Measurements from ENCODE around the gene TTC1.

The TTC1 gene

DNA sequence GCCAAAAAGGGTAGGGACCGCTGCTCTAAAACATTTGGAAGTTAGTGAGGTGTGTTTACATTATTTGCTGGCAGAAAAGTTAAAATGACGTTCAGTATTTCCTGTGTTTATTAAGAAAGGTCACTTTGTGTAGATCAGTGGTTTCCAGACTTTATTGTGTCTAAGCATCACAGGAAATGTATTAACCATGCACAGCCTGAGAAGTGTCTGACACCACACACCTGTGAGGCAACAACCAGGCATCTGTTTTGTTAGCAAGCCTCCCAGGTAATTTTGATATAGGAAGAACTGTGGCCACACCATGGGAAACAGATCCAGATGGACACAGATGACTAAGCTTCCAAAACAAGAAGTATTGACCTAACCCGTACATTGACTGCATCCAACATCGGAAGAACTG lies 12.0 kb downstream of the TTC1 start:
- no peak for TF ChIP-seq ZNF274 (IDR thresholded peaks at IDR 0.05; ENCODE audit: low read depth, low read length)
- no peak overlapping the region for H3K4me3 ChIP-seq (ENCODE audit: low read length)

DNA sequence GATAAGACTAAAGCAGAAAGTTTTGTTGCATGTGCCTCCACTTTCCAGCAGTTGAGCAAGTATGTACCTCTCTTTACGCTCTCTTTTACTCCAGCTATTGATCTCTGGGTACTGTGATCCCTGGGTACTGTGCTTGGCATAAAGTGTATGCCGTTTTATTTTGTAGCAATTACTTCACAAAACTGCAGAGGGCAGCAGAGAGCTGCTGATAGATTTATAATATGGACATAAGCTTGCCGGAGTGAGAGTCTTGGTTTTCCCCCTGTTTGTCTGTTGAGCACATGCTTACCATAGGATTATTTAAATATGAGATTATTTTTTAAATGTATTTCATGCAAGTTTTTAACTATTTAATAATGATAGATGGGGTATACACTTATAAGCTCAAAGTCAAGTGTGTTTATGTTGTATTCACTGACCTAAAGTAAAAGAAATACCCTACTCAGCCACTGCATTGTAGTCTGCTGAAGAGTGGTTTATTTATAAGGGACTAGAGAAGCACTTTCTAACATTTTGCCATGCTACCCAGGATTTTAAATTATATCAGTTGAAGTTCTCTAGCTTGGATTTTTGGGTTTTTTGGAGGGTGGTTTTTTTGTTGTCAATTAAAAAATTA lies 13.0 kb downstream of the TTC1 start:
- H3K4me3 ChIP-seq (ENCODE audit: low read length) = no peak overlapping the region
- no peak for TF ChIP-seq ZNF274 (IDR thresholded peaks at IDR 0.05; ENCODE audit: low read depth, low read length)

DNA sequence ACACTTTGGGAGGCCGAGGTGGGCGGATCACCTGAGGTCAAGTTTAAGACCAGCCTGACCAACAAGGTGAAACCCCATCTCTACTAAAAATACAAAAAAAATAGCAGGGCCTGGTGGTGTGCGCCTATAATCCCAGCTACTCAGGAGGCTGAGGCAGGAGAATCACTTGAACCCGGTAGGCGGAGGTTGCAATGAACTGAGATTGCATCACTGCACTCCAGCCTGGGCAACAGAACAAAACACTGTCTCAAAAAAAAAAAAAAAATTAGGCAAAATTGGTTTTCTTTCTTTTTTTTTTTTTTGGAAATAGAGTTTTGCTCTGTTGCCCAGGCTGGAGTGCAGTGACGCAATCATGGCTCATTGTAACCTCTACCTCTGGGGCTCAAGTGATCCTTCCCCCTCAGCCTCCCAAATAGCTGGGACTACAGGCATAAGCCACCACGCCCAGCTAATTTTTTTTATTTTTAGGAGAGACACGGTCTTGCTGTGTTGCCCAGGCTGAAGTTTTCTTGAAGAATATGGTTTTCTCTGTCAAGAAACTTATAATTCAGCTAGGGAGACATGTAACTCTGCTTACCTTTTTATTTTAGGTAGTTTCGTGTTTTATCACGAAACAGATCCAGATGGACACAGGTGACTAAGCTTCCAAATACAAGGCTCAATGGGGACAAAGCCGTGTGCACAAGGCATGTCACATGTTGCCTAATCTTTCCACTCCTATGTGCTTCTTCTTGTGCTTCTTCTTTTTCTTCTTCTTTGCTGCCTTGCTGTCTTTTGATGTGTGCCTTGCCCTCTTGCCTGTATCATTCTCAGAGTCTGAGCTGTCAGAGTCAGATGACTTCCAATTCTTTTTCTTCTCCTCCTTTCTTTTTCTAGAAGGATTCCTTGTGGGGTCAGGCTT lies 14.3 kb downstream of the TTC1 start:
- no peak overlapping the region for H3K4me3 ChIP-seq (ENCODE audit: low read length)
- TF ChIP-seq ZNF274 (IDR thresholded peaks at IDR 0.05; ENCODE audit: low read depth, low read length) = no peak

DNA sequence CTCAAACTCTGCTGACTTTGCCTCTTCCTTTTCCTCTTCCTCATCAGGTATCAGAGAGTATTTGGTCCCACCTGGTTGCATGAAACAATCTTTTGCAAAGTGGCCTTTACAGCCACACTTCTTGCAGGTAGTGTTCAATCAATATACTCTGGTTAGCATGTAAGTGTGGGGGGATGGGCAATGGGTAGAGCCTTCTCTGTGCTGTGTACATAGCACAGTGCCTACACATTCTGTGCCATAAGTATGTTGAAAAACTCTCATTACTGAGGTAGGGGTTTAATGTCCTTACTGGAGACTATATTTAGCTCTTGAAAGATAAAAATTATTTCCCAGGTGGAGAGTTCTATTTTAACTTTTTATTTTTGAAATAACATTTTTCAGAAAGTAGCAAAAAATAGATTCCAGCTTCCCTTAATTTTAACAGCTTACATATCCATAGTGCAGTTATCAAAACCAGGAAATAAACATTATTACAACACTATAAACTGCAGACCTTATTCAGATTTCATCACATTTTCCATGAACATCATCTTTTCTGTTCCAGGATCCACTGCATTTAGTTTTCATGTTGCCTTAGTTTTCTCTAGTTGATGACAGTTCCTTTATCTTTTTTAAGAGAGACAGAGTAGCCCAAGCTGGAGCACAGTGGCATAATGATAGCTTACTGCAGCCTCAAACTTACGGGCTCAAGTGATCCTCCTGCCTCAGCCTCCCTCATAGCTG lies 15.1 kb downstream of the TTC1 start:
- no peak overlapping the region for H3K4me3 ChIP-seq (ENCODE audit: low read length)
- no peak for TF ChIP-seq ZNF274 (IDR thresholded peaks at IDR 0.05; ENCODE audit: low read depth, low read length)

DNA sequence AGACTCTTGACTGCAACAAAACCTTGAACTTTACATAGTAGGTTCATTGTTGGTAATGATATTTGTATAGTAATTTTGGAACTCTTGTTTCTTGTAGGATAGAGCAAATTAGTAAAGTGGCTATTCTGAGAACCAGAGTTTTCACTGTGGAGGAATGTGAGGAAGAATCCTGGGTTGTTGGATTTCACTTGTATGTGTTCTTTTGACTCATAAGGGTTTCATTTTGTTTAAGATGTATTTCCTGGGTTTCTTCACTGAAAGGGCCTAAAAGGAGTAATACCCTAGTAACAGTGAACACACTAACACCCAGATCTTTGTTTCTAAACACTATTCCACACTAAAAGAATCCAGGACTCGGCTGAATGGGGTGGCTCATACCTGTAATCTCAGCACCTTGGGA lies 20.1 kb downstream of the TTC1 start:
- no peak overlapping the region for H3K4me3 ChIP-seq (ENCODE audit: low read length)
- TF ChIP-seq ZNF274 (IDR thresholded peaks at IDR 0.05; ENCODE audit: low read depth, low read length) = no peak

DNA sequence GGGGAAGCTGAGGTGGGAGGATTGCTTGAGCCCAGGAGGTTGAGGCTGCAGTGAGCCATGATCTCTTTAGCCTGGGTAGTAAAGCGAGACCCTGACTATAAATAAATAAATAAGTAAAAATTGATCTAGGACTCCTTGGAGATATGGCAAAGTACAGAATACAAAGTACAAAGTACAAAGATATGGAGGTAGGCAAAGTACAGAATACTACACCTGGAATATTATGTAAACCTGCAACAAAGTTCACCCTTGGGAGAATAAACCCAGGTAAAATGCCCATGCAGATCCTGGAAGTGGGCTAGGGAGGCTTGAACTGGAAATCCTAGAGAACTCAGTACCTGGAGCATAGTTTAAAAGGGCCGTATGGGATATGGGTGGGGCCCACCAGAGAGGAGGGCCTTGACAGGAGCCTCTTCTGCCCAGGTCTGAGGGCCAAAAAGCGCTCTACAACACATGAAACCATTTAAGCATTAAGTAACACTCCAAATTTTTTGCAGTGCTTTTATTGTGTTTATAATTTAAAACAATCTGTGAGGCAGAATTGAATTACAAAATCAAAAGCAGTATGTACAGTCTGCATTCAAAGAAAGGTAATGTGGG lies 20.7 kb downstream of the TTC1 start:
- no peak overlapping the region for H3K4me3 ChIP-seq (ENCODE audit: low read length)
- no peak for TF ChIP-seq ZNF274 (IDR thresholded peaks at IDR 0.05; ENCODE audit: low read depth, low read length)

DNA sequence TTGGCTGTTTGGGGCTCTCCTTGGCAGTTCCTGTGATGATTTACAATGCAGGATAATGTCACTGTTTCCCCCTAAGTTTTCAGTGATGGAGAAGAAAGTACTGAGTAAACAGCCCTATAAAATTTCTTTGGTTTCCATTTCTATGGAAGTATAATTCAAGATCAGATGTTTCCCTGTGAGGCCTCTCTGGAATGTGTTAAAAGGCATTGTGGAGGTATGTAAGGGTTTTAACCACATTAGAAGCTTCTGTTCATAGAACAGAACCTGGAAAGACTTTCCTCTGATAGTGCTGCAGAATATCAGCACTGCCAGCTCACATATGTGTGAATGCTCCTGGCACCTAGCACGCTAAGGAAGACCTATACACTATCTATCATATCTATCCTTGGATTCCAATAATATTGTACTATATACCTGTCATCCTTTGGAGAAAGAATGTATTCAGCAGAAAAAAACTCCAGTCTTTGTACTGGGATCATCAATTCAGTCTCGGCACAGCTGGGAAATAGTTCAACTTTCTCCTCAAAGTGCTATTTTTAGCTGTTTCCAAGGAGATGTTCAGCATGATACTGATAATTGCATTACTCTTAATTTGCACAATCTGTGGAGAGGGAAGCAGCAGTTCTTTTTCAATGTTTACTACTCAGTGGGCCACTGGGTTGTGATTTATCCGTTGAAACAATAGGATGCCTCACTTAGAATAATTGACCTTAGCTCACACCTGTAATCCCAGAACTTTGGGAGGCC lies 21.9 kb downstream of the TTC1 start:
- no peak for TF ChIP-seq ZNF274 (IDR thresholded peaks at IDR 0.05; ENCODE audit: low read depth, low read length)
- H3K4me3 ChIP-seq (ENCODE audit: low read length) = no peak overlapping the region

DNA sequence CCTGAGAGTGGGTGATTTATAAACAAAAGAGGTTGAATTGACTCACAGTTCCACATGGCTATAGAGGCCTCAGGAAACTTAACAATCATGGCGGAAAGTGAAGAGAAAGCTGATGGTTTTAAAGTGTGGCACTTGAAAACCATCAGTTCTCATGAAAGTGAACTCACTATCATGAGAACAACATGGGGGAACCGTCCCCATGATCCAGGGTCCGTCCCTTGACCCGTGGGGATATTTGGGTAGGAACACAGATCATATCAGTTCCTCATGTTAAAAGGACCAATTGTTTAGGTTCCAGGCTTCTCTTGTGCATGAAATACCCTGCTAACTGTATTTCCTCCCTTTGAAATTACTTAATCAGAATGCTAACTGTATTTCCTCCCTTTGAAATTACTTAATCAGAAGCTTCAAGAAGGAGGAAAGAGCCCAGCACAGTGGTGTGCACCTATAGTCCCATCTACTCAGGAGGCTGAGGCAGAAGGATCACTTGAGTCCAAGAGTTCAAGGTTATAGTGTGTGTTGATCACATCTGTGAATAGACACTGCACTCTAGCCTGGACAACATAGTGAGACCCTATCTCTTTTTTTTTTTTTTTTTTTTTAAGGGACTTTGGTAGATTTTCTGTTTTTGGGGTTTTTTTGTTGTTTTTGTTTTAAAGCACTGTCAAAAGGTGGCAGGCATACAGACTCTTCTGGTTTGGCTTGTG lies 24.8 kb downstream of the TTC1 start:
- TF ChIP-seq ZNF274 (IDR thresholded peaks at IDR 0.05; ENCODE audit: low read depth, low read length) = no peak
- no peak overlapping the region for H3K4me3 ChIP-seq (ENCODE audit: low read length)

DNA sequence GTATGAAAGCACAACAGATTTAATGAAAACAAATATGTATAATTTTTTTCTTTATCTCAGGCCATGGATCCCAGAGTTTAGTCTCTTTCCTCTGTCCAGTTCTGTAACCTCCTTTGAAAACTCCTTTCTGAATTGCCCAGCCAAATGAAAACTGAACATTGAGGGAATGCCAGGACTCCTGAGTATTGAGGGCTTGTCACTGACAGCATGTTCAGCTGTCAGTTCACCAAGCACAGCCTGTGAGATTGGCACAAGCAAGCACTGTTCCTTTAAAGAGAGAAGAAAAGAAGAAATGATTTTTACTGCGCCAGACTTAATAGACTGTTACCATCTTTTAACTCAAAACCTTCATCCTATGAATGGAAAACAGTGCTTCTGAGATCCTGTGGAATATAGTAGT lies 27.3 kb downstream of the TTC1 start:
- TF ChIP-seq ZNF274 (IDR thresholded peaks at IDR 0.05; ENCODE audit: low read depth, low read length) = no peak
- no peak overlapping the region for H3K4me3 ChIP-seq (ENCODE audit: low read length)

DNA sequence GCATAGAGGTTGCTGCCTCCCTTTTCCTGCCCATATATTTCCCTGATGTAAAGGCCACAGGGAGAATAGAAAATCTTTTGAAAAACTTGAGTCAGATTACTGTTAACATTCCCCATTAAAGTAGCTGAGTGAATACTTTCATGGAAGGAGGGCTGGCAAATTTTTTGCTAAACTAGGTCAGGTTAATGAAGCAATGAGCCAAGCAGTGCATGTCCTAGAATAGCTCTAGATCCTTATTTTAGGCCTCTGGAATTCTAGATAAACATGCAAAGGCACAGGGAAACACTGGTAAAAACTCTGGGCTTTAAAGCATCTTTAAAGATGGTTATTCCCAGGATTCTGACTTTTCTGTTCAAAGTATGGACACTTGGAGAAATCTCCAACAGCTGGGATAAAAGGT lies 27.9 kb downstream of the TTC1 start:
- H3K4me3 ChIP-seq (ENCODE audit: low read length) = no peak overlapping the region
- TF ChIP-seq ZNF274 (IDR thresholded peaks at IDR 0.05; ENCODE audit: low read depth, low read length) = no peak

DNA sequence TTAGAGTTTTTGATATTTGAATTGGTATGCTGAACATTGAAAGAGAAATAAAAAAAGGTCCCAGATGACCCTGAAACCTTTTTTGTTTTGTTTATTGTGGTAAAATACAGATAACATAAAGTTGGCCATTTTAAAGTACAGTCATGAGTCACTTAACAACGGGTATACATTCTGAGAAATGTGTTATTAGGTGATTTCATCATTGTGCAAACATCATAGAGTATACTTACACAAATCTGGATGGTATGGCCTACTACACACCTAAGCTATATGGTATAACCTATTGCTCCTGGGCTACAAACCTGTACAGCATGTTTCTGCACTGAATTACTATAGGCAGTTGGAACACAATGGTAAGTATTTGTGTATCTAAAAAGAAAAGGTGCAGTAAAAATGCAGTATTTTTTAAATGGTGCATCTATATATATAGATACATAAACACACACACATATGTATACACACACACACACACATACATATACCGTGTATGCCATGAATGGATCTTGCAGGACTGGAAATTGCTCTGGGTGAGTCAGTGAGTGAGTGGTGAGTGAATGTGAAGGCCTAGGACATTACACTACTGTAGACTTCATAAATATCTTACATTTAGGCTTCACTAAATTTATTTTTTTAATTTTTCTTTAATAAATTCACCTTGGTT lies 31.0 kb downstream of the TTC1 start:
- no peak overlapping the region for H3K4me3 ChIP-seq (ENCODE audit: low read length)
- no peak for TF ChIP-seq ZNF274 (IDR thresholded peaks at IDR 0.05; ENCODE audit: low read depth, low read length)

DNA sequence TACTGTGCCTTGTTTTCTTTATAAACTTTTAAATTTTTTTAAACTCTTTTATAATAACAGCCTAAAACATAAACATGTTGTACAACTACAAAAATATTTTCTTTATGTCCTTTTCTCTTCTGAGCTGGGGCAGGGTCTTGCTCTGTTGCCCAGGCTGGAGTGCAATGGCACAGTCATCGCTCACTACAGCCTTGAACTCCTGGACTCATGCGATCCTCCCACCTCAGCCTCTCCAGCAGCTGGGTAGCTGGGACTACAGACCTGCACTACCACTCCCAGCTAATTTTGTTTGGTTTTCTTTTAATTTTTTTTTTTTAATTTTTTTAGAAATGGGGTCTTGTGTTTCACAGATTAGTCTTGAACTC lies 31.5 kb downstream of the TTC1 start:
- no peak for TF ChIP-seq ZNF274 (IDR thresholded peaks at IDR 0.05; ENCODE audit: low read depth, low read length)
- H3K4me3 ChIP-seq (ENCODE audit: low read length) = no peak overlapping the region

DNA sequence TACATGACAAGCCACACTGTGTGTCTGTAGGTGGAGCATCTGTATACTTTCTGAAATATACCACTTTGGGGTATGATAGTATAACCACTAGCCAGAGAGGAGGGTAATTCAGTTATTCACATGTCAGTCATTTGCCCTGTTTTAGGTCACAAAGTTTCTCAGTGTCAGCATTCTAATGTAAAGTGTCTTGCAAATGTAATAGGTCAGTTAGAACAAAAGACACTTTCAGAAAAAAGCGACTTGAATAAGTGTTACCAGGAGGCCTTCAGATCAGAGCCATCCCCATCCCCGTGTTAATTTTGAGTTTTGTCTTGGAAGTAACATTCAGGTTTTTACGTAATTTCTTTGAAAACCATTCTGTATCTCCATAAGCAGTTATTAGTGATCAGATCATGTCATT lies 33.7 kb downstream of the TTC1 start:
- H3K4me3 ChIP-seq (ENCODE audit: low read length) = no peak overlapping the region
- no peak for TF ChIP-seq ZNF274 (IDR thresholded peaks at IDR 0.05; ENCODE audit: low read depth, low read length)
